ENCODE results near the gene CCDC149.
"Not testable (repeated sequence)": the region's sequence is repeated elsewhere in the genome, so short reads cannot be mapped to it uniquely, and the experiment has no call there.

Gene CCDC149

GRCh38 chr4:24921491-24921890, 8.6 kb upstream of the CCDC149 start:
- DNase-seq = no peak
- in situ Hi-C loops (cut with MboI; ENCODE audit: low pct_unique_long_range_greater_than_20kb, low sequenced_read_pairs) = no loop called here

GRCh38 chr4:24920008-24920407, 7.2 kb upstream of the CCDC149 start:
- DNase-seq = no peak
- in situ Hi-C loops (cut with MboI; ENCODE audit: low pct_unique_long_range_greater_than_20kb, low sequenced_read_pairs) = no loop called here

GRCh38 chr4:24917076-24917856, 4.4 kb upstream of the CCDC149 start:
- no peak for DNase-seq
- in situ Hi-C loops (cut with MboI; ENCODE audit: low pct_unique_long_range_greater_than_20kb, low sequenced_read_pairs) = no loop called here

- no peak for DNase-seq
- in situ Hi-C loops (cut with MboI; ENCODE audit: low pct_unique_long_range_greater_than_20kb, low sequenced_read_pairs) = no loop called here
Observed at GRCh38 chr4:24915121-24915922, 2.5 kb upstream of the CCDC149 start.

- no peak for DNase-seq
- in situ Hi-C loops (cut with MboI; ENCODE audit: low pct_unique_long_range_greater_than_20kb, low sequenced_read_pairs) = no loop called here
Observed at GRCh38 chr4:24914460-24914859, 1.6 kb upstream of the CCDC149 start.

GRCh38 chr4:24913119-24913485, 260 bp upstream of the CCDC149 start:
- peak; percentile 30 for DNase-seq

GRCh38 chr4:24910499-24910898, 2.3 kb downstream of the CCDC149 start:
- in situ Hi-C loops (cut with MboI; ENCODE audit: low pct_unique_long_range_greater_than_20kb, low sequenced_read_pairs) = no loop called here
- DNase-seq = no peak

More at GRCh38 chr4:24913119-24913485, 260 bp upstream of the CCDC149 start:
- in situ Hi-C loops (cut with MboI; ENCODE audit: low pct_unique_long_range_greater_than_20kb, low sequenced_read_pairs) = no loop called here

GRCh38 chr4:24909606-24910005, 3.2 kb downstream of the CCDC149 start:
- in situ Hi-C loops (cut with MboI; ENCODE audit: low pct_unique_long_range_greater_than_20kb, low sequenced_read_pairs); DNase-seq: not testable (repeated sequence)

- in situ Hi-C loops (cut with MboI; ENCODE audit: low pct_unique_long_range_greater_than_20kb, low sequenced_read_pairs) = no loop called here
- DNase-seq = no peak
Observed at GRCh38 chr4:24897639-24898038, 15.2 kb downstream of the CCDC149 start.

GRCh38 chr4:24896977-24897376, 15.9 kb downstream of the CCDC149 start:
- in situ Hi-C loops (cut with MboI; ENCODE audit: low pct_unique_long_range_greater_than_20kb, low sequenced_read_pairs) = no loop called here
- no peak for DNase-seq

- in situ Hi-C loops (cut with MboI; ENCODE audit: low pct_unique_long_range_greater_than_20kb, low sequenced_read_pairs) = no loop called here
- DNase-seq = no peak
Observed at GRCh38 chr4:24896056-24896455, 16.8 kb downstream of the CCDC149 start.

GRCh38 chr4:24895461-24895860, 17.4 kb downstream of the CCDC149 start:
- in situ Hi-C loops (cut with MboI; ENCODE audit: low pct_unique_long_range_greater_than_20kb, low sequenced_read_pairs) = no loop called here

GRCh38 chr4:24894846-24895245, 18.0 kb downstream of the CCDC149 start:
- in situ Hi-C loops (cut with MboI; ENCODE audit: low pct_unique_long_range_greater_than_20kb, low sequenced_read_pairs) = no loop called here
- no peak for DNase-seq

More at GRCh38 chr4:24895461-24895860, 17.4 kb downstream of the CCDC149 start:
- no peak for DNase-seq

GRCh38 chr4:24894243-24894642, 18.6 kb downstream of the CCDC149 start:
- in situ Hi-C loops (cut with MboI; ENCODE audit: low pct_unique_long_range_greater_than_20kb, low sequenced_read_pairs) = no loop called here

GRCh38 chr4:24892778-24893177, 20.1 kb downstream of the CCDC149 start:
- in situ Hi-C loops (cut with MboI; ENCODE audit: low pct_unique_long_range_greater_than_20kb, low sequenced_read_pairs) = no loop called here
- DNase-seq = no peak

More at GRCh38 chr4:24894243-24894642, 18.6 kb downstream of the CCDC149 start:
- DNase-seq = no peak

GRCh38 chr4:24892278-24892677, 20.6 kb downstream of the CCDC149 start:
- in situ Hi-C loops (cut with MboI; ENCODE audit: low pct_unique_long_range_greater_than_20kb, low sequenced_read_pairs) = no loop called here
- no peak for DNase-seq

GRCh38 chr4:24890561-24891126, 22.2 kb downstream of the CCDC149 start:
- in situ Hi-C loops (cut with MboI; ENCODE audit: low pct_unique_long_range_greater_than_20kb, low sequenced_read_pairs) = no loop called here
- no peak for DNase-seq

GRCh38 chr4:24889991-24890390, 22.9 kb downstream of the CCDC149 start:
- in situ Hi-C loops (cut with MboI; ENCODE audit: low pct_unique_long_range_greater_than_20kb, low sequenced_read_pairs) = no loop called here
- no peak for DNase-seq

- DNase-seq = no peak
- in situ Hi-C loops (cut with MboI; ENCODE audit: low pct_unique_long_range_greater_than_20kb, low sequenced_read_pairs) = no loop called here
Observed at GRCh38 chr4:24888475-24889344, 24.1 kb downstream of the CCDC149 start.

Measured in KBM-7 (cell line).